ENCODE data around the gene PGA5.
A peak's percentile ranks its signal among the peaks of the same experiment; 100 is the strongest.

DNA sequence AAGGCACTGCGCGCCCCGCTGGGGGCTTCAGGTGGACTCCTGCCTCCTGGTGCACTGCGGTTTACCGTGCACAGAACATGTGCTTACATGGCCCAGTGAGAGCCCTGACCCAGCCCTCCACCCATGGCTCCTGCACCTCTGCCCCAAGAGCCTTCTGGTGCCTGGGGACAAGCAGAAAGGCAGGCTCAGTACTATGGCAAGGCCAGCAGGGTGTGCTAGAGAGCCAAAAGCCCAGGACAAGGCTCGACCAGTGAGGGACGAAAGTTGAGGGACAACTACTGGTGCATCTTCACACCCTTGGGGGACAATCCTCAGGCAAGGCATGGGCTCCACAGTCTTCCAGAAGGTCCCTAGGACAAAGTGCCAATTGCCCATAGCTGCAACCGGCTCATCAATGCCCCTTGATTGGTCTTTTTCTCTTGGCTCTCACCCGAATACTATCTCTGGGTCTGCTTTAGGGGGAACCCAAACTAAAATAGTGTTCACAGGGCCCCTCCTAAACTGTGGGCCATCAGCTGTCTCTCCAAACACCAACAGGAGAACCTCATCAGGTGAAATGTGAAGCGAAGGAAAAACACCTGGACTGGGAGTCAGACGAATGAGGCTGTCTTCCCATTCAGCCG is 13.5 kb downstream of the PGA5 start:
- TF ChIP-seq, protein P1, sequence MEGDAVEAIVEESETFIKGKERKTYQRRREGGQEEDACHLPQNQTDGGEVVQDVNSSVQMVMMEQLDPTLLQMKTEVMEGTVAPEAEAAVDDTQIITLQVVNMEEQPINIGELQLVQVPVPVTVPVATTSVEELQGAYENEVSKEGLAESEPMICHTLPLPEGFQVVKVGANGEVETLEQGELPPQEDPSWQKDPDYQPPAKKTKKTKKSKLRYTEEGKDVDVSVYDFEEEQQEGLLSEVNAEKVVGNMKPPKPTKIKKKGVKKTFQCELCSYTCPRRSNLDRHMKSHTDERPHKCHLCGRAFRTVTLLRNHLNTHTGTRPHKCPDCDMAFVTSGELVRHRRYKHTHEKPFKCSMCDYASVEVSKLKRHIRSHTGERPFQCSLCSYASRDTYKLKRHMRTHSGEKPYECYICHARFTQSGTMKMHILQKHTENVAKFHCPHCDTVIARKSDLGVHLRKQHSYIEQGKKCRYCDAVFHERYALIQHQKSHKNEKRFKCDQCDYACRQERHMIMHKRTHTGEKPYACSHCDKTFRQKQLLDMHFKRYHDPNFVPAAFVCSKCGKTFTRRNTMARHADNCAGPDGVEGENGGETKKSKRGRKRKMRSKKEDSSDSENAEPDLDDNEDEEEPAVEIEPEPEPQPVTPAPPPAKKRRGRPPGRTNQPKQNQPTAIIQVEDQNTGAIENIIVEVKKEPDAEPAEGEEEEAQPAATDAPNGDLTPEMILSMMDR (IDR thresholded peaks at IDR 0.05) = peak in 5 of 6 experiments; percentile 68 to 89 (median 79)
- no peak for TF ChIP-seq POLR2A (IDR thresholded peaks at IDR 0.05)

All from thyroid gland (tissue), 4 donors.